Adrenal gland (tissue), 5 donors: ENCODE results near the gene CRYGC.

Experiments
- POLR2A ChIP-seq, 2 donors: fragments of 450-650 bp; IDR thresholded peaks; one replicate each; pipeline ENCODE4 v1.6.1; 2017; ENCODE audit warnings: antibody characterized with exemption in 2 of 2, mild to moderate bottlenecking in 2 of 2, moderate library complexity in 1 of 2
- TF ChIP-seq, protein P1 (sequence below), 6 experiments: fragments of 450-650 bp in 4 of 6; fragments of 200-600 bp in 2 of 6; sonication (generic) in 1 of 6; IDR thresholded peaks; 1 replicate in 5 of 6; 2 replicates in 1 of 6; pipeline versions ENCODE4 v1.5.1 to v1.8.0; 2016 to 2021; ENCODE audit warnings: antibody characterized with exemption in 6 of 6, mild to moderate bottlenecking in 2 of 6, moderate library complexity in 1 of 6
- donor health status: DM: no; HTN: no; CAD: no.

DNA sequence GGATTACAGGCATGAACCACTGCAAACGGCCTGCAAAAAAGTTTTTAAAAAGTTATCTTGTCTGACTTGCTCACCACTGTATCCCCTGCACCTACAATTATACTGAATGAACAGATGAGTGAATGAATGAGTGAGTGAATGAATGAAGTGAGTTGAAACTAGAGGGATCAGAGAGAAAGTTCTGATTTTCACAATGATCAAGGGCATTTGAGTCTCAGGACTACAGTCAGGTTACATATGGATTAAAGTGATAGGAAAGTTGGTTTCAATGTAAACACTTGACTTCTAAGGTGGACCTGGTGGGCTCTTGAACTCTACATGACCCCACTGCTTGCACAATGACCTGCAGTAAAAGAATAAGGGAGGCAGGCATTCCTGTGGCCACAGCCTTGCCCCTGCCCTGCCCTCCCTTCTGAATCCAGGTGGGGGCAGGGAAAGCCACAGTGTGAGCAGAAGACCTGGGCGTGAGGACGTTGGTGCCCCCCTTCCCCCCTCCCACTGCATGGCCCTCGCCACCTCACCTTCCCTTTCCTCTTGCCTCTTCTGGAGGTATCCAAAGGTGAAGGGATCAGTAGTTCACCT is 49.5 kb upstream of the CRYGC start:
- TF ChIP-seq, protein P1, sequence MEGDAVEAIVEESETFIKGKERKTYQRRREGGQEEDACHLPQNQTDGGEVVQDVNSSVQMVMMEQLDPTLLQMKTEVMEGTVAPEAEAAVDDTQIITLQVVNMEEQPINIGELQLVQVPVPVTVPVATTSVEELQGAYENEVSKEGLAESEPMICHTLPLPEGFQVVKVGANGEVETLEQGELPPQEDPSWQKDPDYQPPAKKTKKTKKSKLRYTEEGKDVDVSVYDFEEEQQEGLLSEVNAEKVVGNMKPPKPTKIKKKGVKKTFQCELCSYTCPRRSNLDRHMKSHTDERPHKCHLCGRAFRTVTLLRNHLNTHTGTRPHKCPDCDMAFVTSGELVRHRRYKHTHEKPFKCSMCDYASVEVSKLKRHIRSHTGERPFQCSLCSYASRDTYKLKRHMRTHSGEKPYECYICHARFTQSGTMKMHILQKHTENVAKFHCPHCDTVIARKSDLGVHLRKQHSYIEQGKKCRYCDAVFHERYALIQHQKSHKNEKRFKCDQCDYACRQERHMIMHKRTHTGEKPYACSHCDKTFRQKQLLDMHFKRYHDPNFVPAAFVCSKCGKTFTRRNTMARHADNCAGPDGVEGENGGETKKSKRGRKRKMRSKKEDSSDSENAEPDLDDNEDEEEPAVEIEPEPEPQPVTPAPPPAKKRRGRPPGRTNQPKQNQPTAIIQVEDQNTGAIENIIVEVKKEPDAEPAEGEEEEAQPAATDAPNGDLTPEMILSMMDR (IDR thresholded peaks at IDR 0.05), result no peak
- no peak for TF ChIP-seq POLR2A (IDR thresholded peaks at IDR 0.05)
